H9 (cell line): ENCODE data around the gene KIF19. TPM values are rescaled to one million over a fixed set of nuclear protein-coding genes. Genes with fewer than 3 reads are reported as not detected.

Experiments
- DNase-seq: peaks from one replicate; pipeline ENCODE4 v3.0.0-alpha.2; 2017
- H2AFZ ChIP-seq: one replicate; pipeline ENCODE4 v1.6.1; 2013; ENCODE audit warnings: mild to moderate bottlenecking, low read length, control low read depth, moderate library complexity
- H2AK5ac ChIP-seq: 2 replicates; pipeline ENCODE4 v1.6.1; 2013; ENCODE audit warnings: low read length, control low read depth, mixed read lengths; ENCODE audit not compliant: insufficient read length
- H2BK120ac ChIP-seq: one replicate; pipeline ENCODE4 v1.6.1; 2013; ENCODE audit warnings: low read depth, mild to moderate bottlenecking, low read length, control low read depth, inconsistent platforms; ENCODE audit not compliant: poor library complexity, severe bottlenecking
- H2BK12ac ChIP-seq: 2 replicates; pipeline ENCODE4 v1.6.1; 2013; ENCODE audit warnings: low read length, control low read depth, mixed read lengths, low read depth; ENCODE audit not compliant: insufficient read length
- H2BK15ac ChIP-seq: 2 replicates; pipeline ENCODE4 v1.6.1; 2013; ENCODE audit warnings: low read depth, low read length, control low read depth
- H2BK20ac ChIP-seq: one replicate; pipeline ENCODE4 v1.6.1; 2013; ENCODE audit warnings: low read depth, mild to moderate bottlenecking, low read length, control low read depth, inconsistent platforms; ENCODE audit not compliant: poor library complexity, severe bottlenecking
- H2BK5ac ChIP-seq: 2 replicates; pipeline ENCODE4 v1.6.1; 2013; ENCODE audit warnings: low read length, control low read depth, mixed read lengths; ENCODE audit not compliant: insufficient read length
- H3K14ac ChIP-seq: 2 replicates; pipeline ENCODE4 v1.6.1; 2013; ENCODE audit warnings: low read length, control low read depth; ENCODE audit not compliant: insufficient read depth
- H3K18ac ChIP-seq: 2 replicates; pipeline ENCODE4 v1.6.1; 2013; ENCODE audit warnings: low read depth, mild to moderate bottlenecking, mixed read lengths, low read length, control low read depth; ENCODE audit not compliant: insufficient read length
- H3K23ac ChIP-seq: 2 replicates; pipeline ENCODE4 v1.6.1; 2013; ENCODE audit warnings: low read length, control low read depth, mixed read lengths, low read depth; ENCODE audit not compliant: insufficient read length
- H3K23me2 ChIP-seq: 2 replicates; pipeline ENCODE4 v1.6.1; 2013; ENCODE audit warnings: low read depth, mild to moderate bottlenecking, mixed read lengths, low read length, control low read depth; ENCODE audit not compliant: insufficient read length, poor library complexity, severe bottlenecking
- H3K27ac ChIP-seq: 2 replicates; pipeline ENCODE4 v1.5.1; 2013; ENCODE audit warnings: low read length, control low read depth, mixed read lengths, low read depth; ENCODE audit not compliant: insufficient read length
- H3K27me3 ChIP-seq: 2 replicates; pipeline ENCODE4 v1.6.1; 2013; ENCODE audit warnings: low read length, control low read depth, inconsistent platforms; ENCODE audit not compliant: insufficient read depth
- H3K4ac ChIP-seq: 2 replicates; pipeline ENCODE4 v1.6.1; 2013; ENCODE audit warnings: low read depth, mild to moderate bottlenecking, control low read depth, inconsistent platforms, low read length, moderate library complexity
- H3K4me1 ChIP-seq: 2 replicates; pipeline ENCODE4 v1.6.1; 2013; ENCODE audit warnings: low read length, control low read depth, inconsistent platforms; ENCODE audit not compliant: insufficient read depth
- H3K4me2 ChIP-seq: 2 replicates; pipeline ENCODE4 v1.6.1; 2013; ENCODE audit warnings: low read length, control low read depth, mixed read lengths; ENCODE audit not compliant: insufficient read length, insufficient read depth
- H3K56ac ChIP-seq: 2 replicates; pipeline ENCODE4 v1.6.1; 2013; ENCODE audit warnings: low read depth, mild to moderate bottlenecking, mixed read lengths, low read length, control low read depth; ENCODE audit not compliant: insufficient read length
- H3K79me1 ChIP-seq: 2 replicates; pipeline ENCODE4 v1.6.1; 2013; ENCODE audit warnings: low read depth, mild to moderate bottlenecking, moderate library complexity, low read length, control low read depth, inconsistent platforms; ENCODE audit not compliant: insufficient read depth, poor library complexity, severe bottlenecking
- H3K79me2 ChIP-seq: 2 replicates; pipeline ENCODE4 v1.6.1; 2013; ENCODE audit warnings: low read length, control low read depth, inconsistent platforms; ENCODE audit not compliant: insufficient read depth
- H3K9ac ChIP-seq: 2 replicates; pipeline ENCODE4 v1.6.1; 2013; ENCODE audit warnings: low read length, control low read depth, mixed read lengths; ENCODE audit not compliant: insufficient read length; ENCODE audit errors: extremely low read depth
- H3K9me3 ChIP-seq: one replicate; pipeline ENCODE4 v1.6.1; 2013; ENCODE audit warnings: low read depth, low read length, inconsistent platforms; ENCODE audit not compliant: control insufficient read depth
- H3T11ph ChIP-seq: one replicate; pipeline ENCODE4 v1.6.1; 2013; ENCODE audit warnings: mild to moderate bottlenecking, low read length, control low read depth, inconsistent platforms
- H4K20me1 ChIP-seq: one replicate; pipeline ENCODE4 v1.6.1; 2013; ENCODE audit not compliant: control insufficient read depth, insufficient read length, insufficient read depth
- H4K5ac ChIP-seq: 2 replicates; pipeline ENCODE4 v1.6.1; 2013; ENCODE audit warnings: low read depth, mild to moderate bottlenecking, mixed read lengths, low read length, control low read depth; ENCODE audit not compliant: insufficient read length
- H4K8ac ChIP-seq: replicated peaks from 2 replicates; pipeline ENCODE4 v1.6.1; 2013; ENCODE audit warnings: low read length, control low read depth, mixed read lengths, low read depth; ENCODE audit not compliant: insufficient read length
- H4K91ac ChIP-seq: 2 replicates; pipeline ENCODE4 v1.6.1; 2013; ENCODE audit warnings: low read depth, mild to moderate bottlenecking, moderate library complexity, mixed read lengths, low read length, control low read depth; ENCODE audit not compliant: insufficient read length
- H3K27ac Mint-ChIP-seq, 3 experiments: 2 replicates in 2 of 3; 3 replicates in 1 of 3; pipeline ENCODE4 v1.8.0; 2020 to 2021; ENCODE audit warnings: mixed read lengths in 3 of 3, mild to moderate bottlenecking in 1 of 3, moderate library complexity in 1 of 3
- H3K27me3 Mint-ChIP-seq: 2 replicates; pipeline ENCODE4 v1.8.0; 2021; ENCODE audit warnings: low read depth, mild to moderate bottlenecking, moderate library complexity, mixed read lengths
- H3K36me3 Mint-ChIP-seq, 3 experiments: 2 replicates in 2 of 3; 3 replicates in 1 of 3; pipeline ENCODE4 v1.8.0; 2020 to 2021; ENCODE audit warnings: low read depth in 3 of 3, mixed read lengths in 3 of 3; ENCODE audit not compliant: insufficient read depth in 1 of 3
- H3K4me1 Mint-ChIP-seq, 2 experiments: 2 replicates each; pipeline ENCODE4 v1.8.0; 2020; ENCODE audit warnings: mixed read lengths in 2 of 2
- H3K4me3 Mint-ChIP-seq, 2 experiments: 2 replicates in 1 of 2; 3 replicates in 1 of 2; pipeline ENCODE4 v1.8.0; 2020 to 2021; ENCODE audit warnings: mild to moderate bottlenecking in 2 of 2, mixed read lengths in 2 of 2, moderate library complexity in 1 of 2
- H3K9me3 Mint-ChIP-seq, 2 experiments: 2 replicates in 1 of 2; 3 replicates in 1 of 2; pipeline ENCODE4 v1.8.0; 2020; ENCODE audit warnings: mild to moderate bottlenecking in 2 of 2, mixed read lengths in 2 of 2, moderate library complexity in 1 of 2
- WGBS: extraction: QIAGEN DNeasy Blood & Tissue Kit; methylation state at CpG from one replicate; pipeline ENCODE4 v1.1.7; 2013; ENCODE audit warnings: missing lambda C conversion rate, low lambda C conversion rate, mixed read lengths; ENCODE audit not compliant: insufficient read length; ENCODE audit errors: extremely low coverage; 5-methylcytosine and 5-hydroxymethylcytosine counted together
- total RNA-seq: library from RNA; stranded (reverse); gene quantifications from 2 replicates; pipeline ENCODE4 v1.2.1, GENCODE V29; 2021
- TF ChIP-seq, protein P1 (sequence below): fragments of 200-600 bp; sonication (generic); conservative IDR thresholded peaks from 3 replicates; pipeline ENCODE4 v1.8.0; 2021; ENCODE audit warnings: antibody characterized with exemption, mild to moderate bottlenecking

Gene KIF19
- total RNA-seq, 1 experiment from 2014 or later = 0.13 TPM

DNA sequence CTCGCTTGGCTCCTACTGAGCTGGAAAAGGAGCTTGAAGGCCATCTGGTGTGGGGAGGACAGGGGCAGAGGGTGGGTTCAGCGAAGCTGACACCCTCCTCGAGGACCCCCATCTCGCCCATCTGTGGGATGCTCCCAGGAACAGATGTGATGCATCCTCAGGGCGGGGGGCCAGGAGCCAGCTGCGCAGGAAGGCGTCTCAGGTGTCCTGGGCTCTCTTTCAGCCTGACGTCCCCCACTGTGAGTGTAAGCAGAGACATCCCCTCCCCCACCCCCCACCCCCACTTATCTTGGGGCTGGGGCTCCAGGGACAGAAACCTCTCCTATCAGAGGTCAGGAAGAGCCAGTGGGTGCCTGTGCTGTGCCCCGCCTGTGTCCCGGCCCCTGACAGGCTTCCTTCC is 16.2 kb downstream of the KIF19 start:
- H3K79me2 ChIP-seq = no peaks in the 10 kb centered on the region
- no peak overlapping the region for H3K4ac ChIP-seq
- H3K14ac ChIP-seq = no peak overlapping the region
- H3K9me3 ChIP-seq = no peaks in the 10 kb centered on the region
- H2BK20ac ChIP-seq = no peak overlapping the region
- no peaks in the 10 kb centered on the region for H3K23me2 ChIP-seq
- no peaks in the 10 kb centered on the region for H3K79me1 ChIP-seq
- no peak overlapping the region for H2BK5ac ChIP-seq
- H4K8ac ChIP-seq = no peak overlapping the region
- no peaks in the 10 kb centered on the region for H4K20me1 ChIP-seq
- no peak overlapping the region for H2AK5ac ChIP-seq
- H2AFZ ChIP-seq = no peak overlapping the region
- Mint-ChIP-seq H3K4me3 (no peak overlapping the region), H3K27ac (no peak overlapping the region), H3K36me3 (no peaks in the 10 kb centered on the region), H3K4me1 (peaks cover 13 to 37% of the 10 kb centered on the region in 2 experiments), H3K27me3 (peaks cover 30% of the 10 kb centered on the region), H3K9me3 (no peaks in the 10 kb centered on the region)
- H3K23ac ChIP-seq = no peak overlapping the region
- H4K5ac ChIP-seq = no peak overlapping the region
- H3K56ac ChIP-seq = no peak overlapping the region
- H3T11ph ChIP-seq = no peak overlapping the region
- DNase-seq = no peak
- H2BK15ac ChIP-seq = no peak overlapping the region
- no peak overlapping the region for H3K18ac ChIP-seq
- peaks cover 2% of the 10 kb centered on the region; the same call in 1 of the 2 replicates for H3K4me1 ChIP-seq
- H4K91ac ChIP-seq = no peak overlapping the region
- TF ChIP-seq, protein P1, sequence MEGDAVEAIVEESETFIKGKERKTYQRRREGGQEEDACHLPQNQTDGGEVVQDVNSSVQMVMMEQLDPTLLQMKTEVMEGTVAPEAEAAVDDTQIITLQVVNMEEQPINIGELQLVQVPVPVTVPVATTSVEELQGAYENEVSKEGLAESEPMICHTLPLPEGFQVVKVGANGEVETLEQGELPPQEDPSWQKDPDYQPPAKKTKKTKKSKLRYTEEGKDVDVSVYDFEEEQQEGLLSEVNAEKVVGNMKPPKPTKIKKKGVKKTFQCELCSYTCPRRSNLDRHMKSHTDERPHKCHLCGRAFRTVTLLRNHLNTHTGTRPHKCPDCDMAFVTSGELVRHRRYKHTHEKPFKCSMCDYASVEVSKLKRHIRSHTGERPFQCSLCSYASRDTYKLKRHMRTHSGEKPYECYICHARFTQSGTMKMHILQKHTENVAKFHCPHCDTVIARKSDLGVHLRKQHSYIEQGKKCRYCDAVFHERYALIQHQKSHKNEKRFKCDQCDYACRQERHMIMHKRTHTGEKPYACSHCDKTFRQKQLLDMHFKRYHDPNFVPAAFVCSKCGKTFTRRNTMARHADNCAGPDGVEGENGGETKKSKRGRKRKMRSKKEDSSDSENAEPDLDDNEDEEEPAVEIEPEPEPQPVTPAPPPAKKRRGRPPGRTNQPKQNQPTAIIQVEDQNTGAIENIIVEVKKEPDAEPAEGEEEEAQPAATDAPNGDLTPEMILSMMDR = no peak
- H3K27ac ChIP-seq = no peak overlapping the region
- no peak overlapping the region for H2BK12ac ChIP-seq
- no peak overlapping the region for H3K9ac ChIP-seq
- H2BK120ac ChIP-seq = no peak overlapping the region
- WGBS = no CpG with 5 or more reads among the region's 10 CpGs
- H3K27me3 ChIP-seq = no peaks in the 10 kb centered on the region
- H3K4me2 ChIP-seq = no peak overlapping the region
